ENCODE data around the gene SLC25A48.

SLC25A48 gene

GRCh38 chr5:135861641-135862040 lies 27.2 kb downstream of the SLC25A48 start:
- TF ChIP-seq CTCF (IDR thresholded peaks at IDR 0.05): no peak
- no peaks in the 10 kb centered on the region for H3K4me1 ChIP-seq
- no peaks in the 10 kb centered on the region for H3K27me3 ChIP-seq
- no peaks in the 10 kb centered on the region for H3K9me3 ChIP-seq
- intact Hi-C loops (cut with DNase I; ENCODE audit: low total_unique reads): no loop called here
- no peak overlapping the region for H3K27ac ChIP-seq
- DNase-seq: no peak
- H3K36me3 ChIP-seq: no peaks in the 10 kb centered on the region
- H3K4me3 ChIP-seq: no peak overlapping the region

- intact Hi-C loops (cut with DNase I; ENCODE audit: low total_unique reads): no loop called here
- H3K4me3 ChIP-seq: no peak overlapping the region
- H3K27ac ChIP-seq: no peak overlapping the region
- DNase-seq: no peak
- H3K27me3 ChIP-seq: no peaks in the 10 kb centered on the region
- H3K9me3 ChIP-seq: no peaks in the 10 kb centered on the region
- no peak for TF ChIP-seq CTCF (IDR thresholded peaks at IDR 0.05)
- H3K36me3 ChIP-seq: no peaks in the 10 kb centered on the region
- no peaks in the 10 kb centered on the region for H3K4me1 ChIP-seq
These were observed 27.6 kb downstream of the SLC25A48 start for GRCh38 chr5:135862086-135862485.

- Histone ChIP-seq H3K9me3 (no peaks in the 10 kb centered on the region), H3K4me1 (no peaks in the 10 kb centered on the region), H3K27ac (no peak overlapping the region), H3K4me3 (no peak overlapping the region), H3K36me3 (no peaks in the 10 kb centered on the region), H3K27me3 (no peaks in the 10 kb centered on the region)
- no peak for DNase-seq
- TF ChIP-seq CTCF (IDR thresholded peaks at IDR 0.05): no peak
- intact Hi-C loops (cut with DNase I; ENCODE audit: low total_unique reads): no loop called here
These were observed 28.3 kb downstream of the SLC25A48 start for GRCh38 chr5:135862744-135863143.

- Histone ChIP-seq H3K27ac (no peak overlapping the region), H3K36me3 (no peaks in the 10 kb centered on the region), H3K27me3 (no peaks in the 10 kb centered on the region), H3K4me3 (no peak overlapping the region), H3K9me3 (no peaks in the 10 kb centered on the region), H3K4me1 (no peaks in the 10 kb centered on the region)
- DNase-seq: no peak
- intact Hi-C loops (cut with DNase I; ENCODE audit: low total_unique reads): no loop called here
- no peak for TF ChIP-seq CTCF (IDR thresholded peaks at IDR 0.05)
These were observed 30.3 kb downstream of the SLC25A48 start for GRCh38 chr5:135864503-135865435.

GRCh38 chr5:135866016-135866415 lies 31.6 kb downstream of the SLC25A48 start:
- intact Hi-C loops (cut with DNase I; ENCODE audit: low total_unique reads): no loop called here

More at GRCh38 chr5:135866016-135866415, 31.6 kb downstream of the SLC25A48 start:
- Histone ChIP-seq H3K36me3 (no peaks in the 10 kb centered on the region), H3K4me1 (no peaks in the 10 kb centered on the region), H3K9me3 (no peaks in the 10 kb centered on the region), H3K27ac (no peak overlapping the region), H3K4me3 (no peak overlapping the region), H3K27me3 (no peaks in the 10 kb centered on the region)
- DNase-seq: no peak
- no peak for TF ChIP-seq CTCF (IDR thresholded peaks at IDR 0.05)
